Liver (tissue), 3 donors: ENCODE results near the gene ING3.

Experiments
- FOXA1 ChIP-seq: IDR thresholded peaks from 2 replicates; pipeline ENCODE4 v1.6.1; 2016; ENCODE audit warnings: antibody characterized with exemption
- GABPA ChIP-seq, 2 donors: IDR thresholded peaks in 1 of 2; conservative IDR thresholded peaks in 1 of 2; 2 replicates each; pipeline ENCODE4 v1.6.1; 2016; ENCODE audit warnings: antibody characterized with exemption in 2 of 2, mild to moderate bottlenecking in 1 of 2, moderate library complexity in 1 of 2
- NR2F2 ChIP-seq: IDR thresholded peaks from 2 replicates; pipeline ENCODE4 v1.6.1; 2016; ENCODE audit warnings: antibody characterized with exemption
- RAD21 ChIP-seq, 2 donors: IDR thresholded peaks; 2 replicates each; pipeline ENCODE4 v1.6.1; 2016; ENCODE audit warnings: antibody characterized with exemption in 2 of 2, mild to moderate bottlenecking in 2 of 2
- YY1 ChIP-seq: IDR thresholded peaks from 2 replicates; pipeline ENCODE4 v1.6.1; 2016; ENCODE audit warnings: antibody characterized with exemption, mild to moderate bottlenecking
- TF ChIP-seq, protein P1 (sequence below): IDR thresholded peaks from 2 replicates; pipeline ENCODE4 v1.6.1; 2016; ENCODE audit warnings: antibody characterized with exemption
- TF ChIP-seq, protein P2 (sequence below): fragments of 150-350 bp; IDR thresholded peaks from 2 replicates; pipeline ENCODE4 v1.5.1; 2017; ENCODE audit warnings: improper control_type of control experiment, low read depth, low read length; ENCODE audit not compliant: missing input control
- TF ChIP-seq, protein P3 (sequence below): IDR thresholded peaks from 2 replicates; pipeline ENCODE4 v1.6.1; 2016; ENCODE audit warnings: antibody characterized with exemption
- TF ChIP-seq, protein P4 (sequence below): IDR thresholded peaks from 2 replicates; pipeline ENCODE4 v1.6.1; 2016; ENCODE audit warnings: antibody characterized with exemption
- donor health status: healthy.
- donor health status: healthy.

DNA sequence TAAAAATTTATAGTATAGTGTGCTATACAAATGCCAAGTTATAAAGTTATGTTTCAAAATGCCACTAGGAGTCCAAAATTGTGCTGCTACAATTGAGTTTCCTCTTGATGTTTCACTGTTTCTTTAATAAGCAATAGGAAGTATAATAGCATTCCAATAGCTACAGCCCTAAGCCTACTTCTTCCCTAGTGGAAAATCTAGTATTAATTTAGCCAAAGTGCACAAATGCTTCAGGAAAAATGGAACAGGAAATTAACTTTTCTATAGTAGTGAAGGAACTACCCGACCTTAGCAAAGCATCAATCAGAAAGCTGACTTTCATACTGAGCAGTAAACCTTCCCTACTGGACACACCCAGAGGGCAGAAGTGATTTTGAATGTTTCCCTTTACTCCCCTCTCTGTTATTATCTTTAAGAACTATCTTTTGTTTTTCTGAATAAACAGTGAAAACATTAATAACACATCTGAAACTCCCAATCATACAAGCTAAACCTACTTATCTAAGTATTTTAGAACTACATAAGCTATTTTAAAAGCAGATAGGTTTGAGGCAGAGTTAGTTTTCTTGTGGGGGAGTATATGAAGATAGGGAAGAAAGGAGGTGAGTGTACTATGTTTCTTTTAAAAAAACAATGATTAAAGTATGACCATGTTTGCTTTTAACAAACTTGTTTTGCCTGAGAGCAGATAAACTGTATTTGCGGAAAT, 51.6 kb downstream of the ING3 start:
- TF ChIP-seq, protein P1, sequence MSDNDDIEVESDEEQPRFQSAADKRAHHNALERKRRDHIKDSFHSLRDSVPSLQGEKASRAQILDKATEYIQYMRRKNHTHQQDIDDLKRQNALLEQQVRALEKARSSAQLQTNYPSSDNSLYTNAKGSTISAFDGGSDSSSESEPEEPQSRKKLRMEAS, result no peak
- TF ChIP-seq, protein P2, sequence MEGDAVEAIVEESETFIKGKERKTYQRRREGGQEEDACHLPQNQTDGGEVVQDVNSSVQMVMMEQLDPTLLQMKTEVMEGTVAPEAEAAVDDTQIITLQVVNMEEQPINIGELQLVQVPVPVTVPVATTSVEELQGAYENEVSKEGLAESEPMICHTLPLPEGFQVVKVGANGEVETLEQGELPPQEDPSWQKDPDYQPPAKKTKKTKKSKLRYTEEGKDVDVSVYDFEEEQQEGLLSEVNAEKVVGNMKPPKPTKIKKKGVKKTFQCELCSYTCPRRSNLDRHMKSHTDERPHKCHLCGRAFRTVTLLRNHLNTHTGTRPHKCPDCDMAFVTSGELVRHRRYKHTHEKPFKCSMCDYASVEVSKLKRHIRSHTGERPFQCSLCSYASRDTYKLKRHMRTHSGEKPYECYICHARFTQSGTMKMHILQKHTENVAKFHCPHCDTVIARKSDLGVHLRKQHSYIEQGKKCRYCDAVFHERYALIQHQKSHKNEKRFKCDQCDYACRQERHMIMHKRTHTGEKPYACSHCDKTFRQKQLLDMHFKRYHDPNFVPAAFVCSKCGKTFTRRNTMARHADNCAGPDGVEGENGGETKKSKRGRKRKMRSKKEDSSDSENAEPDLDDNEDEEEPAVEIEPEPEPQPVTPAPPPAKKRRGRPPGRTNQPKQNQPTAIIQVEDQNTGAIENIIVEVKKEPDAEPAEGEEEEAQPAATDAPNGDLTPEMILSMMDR, result no peak
- TF ChIP-seq, protein P3, sequence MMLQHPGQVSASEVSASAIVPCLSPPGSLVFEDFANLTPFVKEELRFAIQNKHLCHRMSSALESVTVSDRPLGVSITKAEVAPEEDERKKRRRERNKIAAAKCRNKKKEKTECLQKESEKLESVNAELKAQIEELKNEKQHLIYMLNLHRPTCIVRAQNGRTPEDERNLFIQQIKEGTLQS, result no peak
- TF ChIP-seq RAD21 (IDR thresholded peaks at IDR 0.05) (no peak), NR2F2 (no peak), YY1 (no peak), FOXA1 (no peak), GABPA (IDR thresholded peaks at IDR 0.05 in 1 of 2, conservative IDR thresholded peaks at IDR 0.05 in 1 of 2) (no peak)
- TF ChIP-seq, protein P4, sequence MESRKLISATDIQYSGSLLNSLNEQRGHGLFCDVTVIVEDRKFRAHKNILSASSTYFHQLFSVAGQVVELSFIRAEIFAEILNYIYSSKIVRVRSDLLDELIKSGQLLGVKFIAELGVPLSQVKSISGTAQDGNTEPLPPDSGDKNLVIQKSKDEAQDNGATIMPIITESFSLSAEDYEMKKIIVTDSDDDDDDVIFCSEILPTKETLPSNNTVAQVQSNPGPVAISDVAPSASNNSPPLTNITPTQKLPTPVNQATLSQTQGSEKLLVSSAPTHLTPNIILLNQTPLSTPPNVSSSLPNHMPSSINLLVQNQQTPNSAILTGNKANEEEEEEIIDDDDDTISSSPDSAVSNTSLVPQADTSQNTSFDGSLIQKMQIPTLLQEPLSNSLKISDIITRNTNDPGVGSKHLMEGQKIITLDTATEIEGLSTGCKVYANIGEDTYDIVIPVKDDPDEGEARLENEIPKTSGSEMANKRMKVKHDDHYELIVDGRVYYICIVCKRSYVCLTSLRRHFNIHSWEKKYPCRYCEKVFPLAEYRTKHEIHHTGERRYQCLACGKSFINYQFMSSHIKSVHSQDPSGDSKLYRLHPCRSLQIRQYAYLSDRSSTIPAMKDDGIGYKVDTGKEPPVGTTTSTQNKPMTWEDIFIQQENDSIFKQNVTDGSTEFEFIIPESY, result no peak
